H1 (cell line): ENCODE results near the gene MAPK4.
"Not testable (repeated sequence)": the region's sequence is repeated elsewhere in the genome, so short reads cannot be mapped to it uniquely, and the experiment has no call there.

ENCODE experiments used
- EP300 ChIP-seq, 2 experiments: IDR thresholded peaks; 1 replicate in 1 of 2; 2 replicates in 1 of 2; pipeline ENCODE4 v1.6.1; 2011 to 2012; ENCODE audit warnings: low read depth in 2 of 2, low read length in 2 of 2, mild to moderate bottlenecking in 2 of 2, borderline replicate concordance in 1 of 2, inconsistent platforms in 1 of 2, moderate library complexity in 1 of 2
- EZH2 ChIP-seq: fragments of 200-600 bp; sonication (generic); IDR thresholded peaks from 2 replicates; pipeline ENCODE4 v1.7.1; 2012; ENCODE audit warnings: low read depth, mild to moderate bottlenecking, moderate library complexity, low read length, inconsistent platforms; ENCODE audit not compliant: severe bottlenecking
- GABPA ChIP-seq: IDR thresholded peaks from 2 replicates; pipeline ENCODE4 v1.6.1; 2011; ENCODE audit warnings: mild to moderate bottlenecking, low read length, moderate library complexity, borderline replicate concordance; ENCODE audit not compliant: insufficient read depth
- PHF8 ChIP-seq: fragments of 200-600 bp; sonication (generic); conservative IDR thresholded peaks from 2 replicates; pipeline ENCODE4 v1.7.1; 2012; ENCODE audit warnings: low read depth, mild to moderate bottlenecking, inconsistent platforms, low read length, moderate library complexity
- POLR2A ChIP-seq, 2 experiments: IDR thresholded peaks; 1 replicate in 1 of 2; 2 replicates in 1 of 2; pipeline ENCODE4 v1.6.1; 2011; ENCODE audit warnings: low read depth in 2 of 2, low read length in 2 of 2, mild to moderate bottlenecking in 2 of 2; ENCODE audit errors: control extremely low read depth in 1 of 2
- POLR2AphosphoS5 ChIP-seq: IDR thresholded peaks from 2 replicates; pipeline ENCODE4 v1.6.1; 2011; ENCODE audit warnings: low read depth, low read length
- RAD21 ChIP-seq, 2 experiments: IDR thresholded peaks in 1 of 2; conservative IDR thresholded peaks in 1 of 2; 2 replicates each; pipeline ENCODE4 v1.6.1; 2011; ENCODE audit warnings: low read depth in 2 of 2, low read length in 2 of 2, improper control_type of control experiment in 1 of 2, inconsistent platforms in 1 of 2, mild to moderate bottlenecking in 1 of 2, moderate library complexity in 1 of 2
- TF ChIP-seq, protein P1 (sequence below), 3 experiments: IDR thresholded peaks; 1 replicate in 2 of 3; 2 replicates in 1 of 3; pipeline versions ENCODE4 v1.5.1 to v1.6.1; 2011; ENCODE audit warnings: low read length in 3 of 3, mild to moderate bottlenecking in 3 of 3, inconsistent platforms in 2 of 3, low read depth in 1 of 3, moderate library complexity in 1 of 3; ENCODE audit not compliant: insufficient read depth in 1 of 3; ENCODE audit errors: control extremely low read depth in 1 of 3
- TF ChIP-seq, protein P2 (sequence below): IDR thresholded peaks from 2 replicates; pipeline ENCODE4 v1.6.1; 2011; ENCODE audit warnings: low read length, improper control_type of control experiment

DNA sequence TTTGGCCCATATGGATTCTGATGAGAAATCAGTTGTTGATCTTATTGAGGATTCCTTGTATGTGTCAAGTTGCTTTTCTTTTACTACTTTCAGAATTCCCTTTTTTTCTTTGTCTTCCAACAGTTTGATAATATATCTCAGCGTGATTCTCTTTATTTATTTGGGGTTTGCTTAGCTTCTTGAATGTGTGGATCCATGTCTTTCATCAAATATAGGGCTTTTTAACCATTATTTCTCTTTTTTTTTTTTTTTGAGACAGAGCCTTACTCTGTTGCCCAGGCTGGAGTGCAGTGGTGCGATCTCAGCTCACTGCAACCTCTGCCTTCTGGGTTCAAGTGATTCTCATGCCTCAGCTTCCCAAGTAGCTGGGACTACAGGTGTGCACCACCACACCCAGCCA, 26.1 kb upstream of the MAPK4 start:
- not testable (repeated sequence) for TF ChIP-seq RAD21 (IDR thresholded peaks at IDR 0.05 in 1 of 2, conservative IDR thresholded peaks at IDR 0.05 in 1 of 2; ENCODE audit: low read depth in 2 of 2, low read length in 2 of 2); PHF8; EZH2; GABPA; POLR2A (IDR thresholded peaks at IDR 0.05; ENCODE audit: control extremely low read depth in 1 of 2, low read depth in 2 of 2, low read length in 2 of 2); POLR2AphosphoS5; EP300 (IDR thresholded peaks at IDR 0.05; ENCODE audit: borderline replicate concordance in 1 of 2, low read depth in 2 of 2, low read length in 2 of 2)
- TF ChIP-seq, protein P1, sequence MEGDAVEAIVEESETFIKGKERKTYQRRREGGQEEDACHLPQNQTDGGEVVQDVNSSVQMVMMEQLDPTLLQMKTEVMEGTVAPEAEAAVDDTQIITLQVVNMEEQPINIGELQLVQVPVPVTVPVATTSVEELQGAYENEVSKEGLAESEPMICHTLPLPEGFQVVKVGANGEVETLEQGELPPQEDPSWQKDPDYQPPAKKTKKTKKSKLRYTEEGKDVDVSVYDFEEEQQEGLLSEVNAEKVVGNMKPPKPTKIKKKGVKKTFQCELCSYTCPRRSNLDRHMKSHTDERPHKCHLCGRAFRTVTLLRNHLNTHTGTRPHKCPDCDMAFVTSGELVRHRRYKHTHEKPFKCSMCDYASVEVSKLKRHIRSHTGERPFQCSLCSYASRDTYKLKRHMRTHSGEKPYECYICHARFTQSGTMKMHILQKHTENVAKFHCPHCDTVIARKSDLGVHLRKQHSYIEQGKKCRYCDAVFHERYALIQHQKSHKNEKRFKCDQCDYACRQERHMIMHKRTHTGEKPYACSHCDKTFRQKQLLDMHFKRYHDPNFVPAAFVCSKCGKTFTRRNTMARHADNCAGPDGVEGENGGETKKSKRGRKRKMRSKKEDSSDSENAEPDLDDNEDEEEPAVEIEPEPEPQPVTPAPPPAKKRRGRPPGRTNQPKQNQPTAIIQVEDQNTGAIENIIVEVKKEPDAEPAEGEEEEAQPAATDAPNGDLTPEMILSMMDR (IDR thresholded peaks at IDR 0.05; ENCODE audit: control extremely low read depth in 1 of 3, insufficient read depth in 1 of 3, low read depth in 1 of 3, low read length in 3 of 3), result not testable (repeated sequence)
- TF ChIP-seq, protein P2, sequence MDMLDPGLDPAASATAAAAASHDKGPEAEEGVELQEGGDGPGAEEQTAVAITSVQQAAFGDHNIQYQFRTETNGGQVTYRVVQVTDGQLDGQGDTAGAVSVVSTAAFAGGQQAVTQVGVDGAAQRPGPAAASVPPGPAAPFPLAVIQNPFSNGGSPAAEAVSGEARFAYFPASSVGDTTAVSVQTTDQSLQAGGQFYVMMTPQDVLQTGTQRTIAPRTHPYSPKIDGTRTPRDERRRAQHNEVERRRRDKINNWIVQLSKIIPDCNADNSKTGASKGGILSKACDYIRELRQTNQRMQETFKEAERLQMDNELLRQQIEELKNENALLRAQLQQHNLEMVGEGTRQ, result not testable (repeated sequence)
